Activated CD4-positive, alpha-beta T cell treated with anti-CD3 and anti-CD28 coated beads for 24 hours (primary cell): ENCODE results near the gene RNF19B.

Experiments
- DNase-seq, 2 donors: peaks; one replicate each; pipeline ENCODE4 v3.0.0-alpha.2; 2020; ENCODE audit warnings: low read depth in 2 of 2

Gene RNF19B

DNA sequence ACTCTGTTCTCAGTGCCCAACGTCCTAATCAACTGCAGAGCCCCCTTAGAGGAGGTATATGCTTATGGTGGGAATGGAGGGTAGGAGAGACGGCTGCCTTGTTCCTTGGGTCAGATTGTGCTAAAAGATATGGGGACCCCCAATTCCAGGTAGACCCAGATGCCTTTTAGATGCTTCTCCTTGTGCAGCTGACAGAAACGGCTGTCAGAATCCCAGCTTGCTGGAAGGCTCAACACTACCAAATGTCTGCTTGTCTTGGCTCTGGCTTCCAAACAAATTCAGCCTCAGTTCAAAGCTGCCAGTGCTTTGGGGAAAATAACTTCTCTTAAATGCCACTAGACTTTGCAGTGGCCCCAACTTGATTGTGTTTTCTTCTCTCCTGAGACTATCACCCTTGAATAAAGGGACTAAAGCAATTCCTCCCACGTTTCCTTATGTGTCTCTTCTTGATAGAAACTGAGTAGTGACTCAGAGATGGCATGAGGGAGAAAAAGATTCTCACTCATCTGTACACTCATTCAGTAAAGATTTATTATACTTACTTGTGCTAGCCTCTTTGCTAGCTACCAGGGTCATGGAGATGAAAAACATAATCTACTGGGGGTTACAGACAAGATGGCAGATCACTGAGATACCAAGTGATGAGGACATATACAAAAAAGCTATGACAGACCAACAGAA lies 3.4 kb upstream of the RNF19B start:
- DNase-seq: no peak

DNA sequence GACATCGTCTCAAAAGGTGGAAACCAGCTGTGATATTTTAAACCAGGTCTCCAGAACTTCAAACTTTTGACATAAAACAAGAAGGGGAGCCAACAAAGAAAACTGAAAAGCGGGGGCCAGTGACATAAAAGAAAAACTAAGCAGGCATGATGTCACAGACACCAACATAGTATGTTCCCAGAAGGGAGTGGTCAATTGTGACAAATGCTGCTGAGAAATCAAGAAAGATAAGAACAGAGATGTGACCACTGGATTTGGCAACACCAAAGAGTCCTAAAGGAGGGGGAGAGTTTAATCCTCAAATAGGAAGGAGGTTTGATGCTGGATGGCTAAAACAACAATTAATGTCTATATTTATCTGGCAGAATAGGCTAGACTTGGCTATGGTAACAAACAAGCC lies 2.3 kb upstream of the RNF19B start:
- no peak for DNase-seq

DNA sequence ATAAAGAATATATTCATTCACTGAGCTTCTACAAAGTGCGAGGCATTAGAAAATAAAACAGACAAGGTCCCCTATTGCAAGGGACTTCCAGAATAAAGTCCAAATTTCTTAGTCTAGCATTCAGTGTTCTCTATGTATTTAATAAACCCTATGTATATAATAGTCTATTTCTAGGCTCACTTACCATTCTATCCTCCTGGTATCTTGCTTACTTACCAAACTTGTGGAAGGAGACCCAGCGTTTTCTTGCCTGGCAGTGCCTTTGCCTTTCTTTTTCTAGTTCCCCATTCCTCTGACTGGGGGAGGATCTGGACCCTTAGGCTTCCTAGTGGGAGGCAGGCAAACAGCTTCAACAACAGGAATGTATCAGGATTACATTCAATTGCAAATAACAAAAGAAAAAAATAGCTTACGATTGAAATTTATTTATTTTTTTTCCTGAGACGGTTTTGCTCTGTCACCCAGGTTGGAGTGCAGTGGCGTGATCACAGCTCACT lies 690 bp upstream of the RNF19B start:
- no peak for DNase-seq

DNA sequence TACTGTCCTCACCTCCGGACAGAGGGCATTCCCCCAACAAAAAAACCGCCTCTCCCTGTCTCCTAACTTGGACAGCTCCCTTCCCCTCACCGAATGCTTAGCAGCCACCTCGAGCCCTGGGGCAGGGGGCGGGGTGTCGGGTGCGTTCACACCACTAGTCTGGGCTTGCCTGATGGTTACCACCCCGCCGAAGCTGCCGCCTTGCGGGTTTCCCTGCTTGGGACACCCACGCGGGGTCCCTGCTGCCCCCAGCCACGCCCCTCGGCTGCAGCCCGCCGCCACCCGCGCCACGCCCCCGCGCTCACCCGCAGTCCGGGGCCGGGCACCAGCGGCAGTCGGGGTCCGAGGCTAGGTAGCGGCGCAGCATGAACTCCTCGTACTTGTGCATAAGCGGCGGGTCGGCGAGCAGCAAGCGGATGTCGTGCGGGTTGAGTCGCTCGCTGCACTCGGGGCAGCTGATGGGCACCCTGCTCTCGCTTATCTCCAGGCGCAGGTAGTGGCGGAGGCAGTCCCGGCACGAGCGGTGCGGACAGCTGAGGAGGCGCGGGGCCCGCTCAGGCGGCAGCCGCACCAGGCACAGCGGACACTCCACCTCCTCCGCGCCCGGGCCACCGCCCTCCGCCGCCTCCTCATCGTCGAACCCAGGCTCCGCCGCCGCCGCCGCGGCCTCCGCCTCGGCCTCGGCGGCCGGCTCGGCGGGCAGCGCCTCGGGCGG lies 706 bp downstream of the RNF19B start:
- DNase-seq: peak; percentile 27 to 44

DNA sequence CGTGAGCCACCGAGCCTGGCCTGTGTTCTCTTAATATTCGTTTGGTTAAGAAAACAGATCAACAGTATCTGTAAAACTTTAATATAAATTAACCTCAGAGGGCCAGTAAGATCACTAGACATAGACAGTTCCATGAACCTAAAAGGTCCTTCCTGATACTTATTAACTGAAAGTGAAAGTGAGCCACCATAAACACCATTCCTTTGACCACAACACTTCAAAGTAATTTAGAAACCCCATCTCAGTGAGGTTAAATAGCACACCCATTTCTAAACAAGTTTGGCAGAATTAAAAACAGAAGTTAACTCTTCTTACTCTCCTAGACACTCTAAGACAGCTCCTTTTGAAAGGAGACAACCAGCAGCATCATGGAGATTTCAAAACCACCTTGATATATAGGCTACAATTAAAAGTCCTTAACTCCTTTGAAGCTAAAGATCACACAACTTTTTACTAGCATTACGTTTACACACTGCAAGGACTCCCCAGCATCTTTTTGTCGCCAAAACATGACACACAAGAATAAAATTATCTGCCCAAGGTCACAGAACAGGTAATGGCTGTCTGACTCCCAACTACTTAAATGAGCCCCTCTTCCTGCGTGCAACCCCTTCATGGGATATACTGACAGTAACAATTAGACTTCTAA lies 2.2 kb downstream of the RNF19B start:
- DNase-seq: no peak

DNA sequence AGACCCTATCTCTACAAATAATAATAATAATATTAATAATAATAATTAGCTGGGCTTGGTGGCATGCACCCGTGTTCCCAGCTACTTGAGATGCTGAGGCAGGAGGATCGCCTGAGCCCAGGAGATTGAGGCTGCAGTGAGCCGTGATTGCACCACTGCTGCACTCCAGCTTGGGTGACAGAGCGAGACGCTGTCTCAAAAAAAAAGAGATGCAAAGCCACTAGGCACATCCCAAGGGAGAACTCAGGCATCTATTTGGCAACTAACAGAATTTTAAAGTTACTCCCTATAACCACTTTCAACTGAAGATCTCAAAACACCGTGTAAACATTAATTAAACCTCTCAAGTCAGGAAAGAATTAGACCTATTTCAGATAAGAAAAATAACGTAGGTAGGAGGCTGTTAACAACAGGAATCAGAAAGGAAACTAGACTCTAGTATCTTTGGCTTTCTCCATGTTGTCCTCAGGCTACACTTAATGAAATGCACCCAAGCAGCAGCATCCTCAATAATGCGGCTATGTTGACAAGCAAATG lies 3.7 kb downstream of the RNF19B start:
- DNase-seq: no peak

DNA sequence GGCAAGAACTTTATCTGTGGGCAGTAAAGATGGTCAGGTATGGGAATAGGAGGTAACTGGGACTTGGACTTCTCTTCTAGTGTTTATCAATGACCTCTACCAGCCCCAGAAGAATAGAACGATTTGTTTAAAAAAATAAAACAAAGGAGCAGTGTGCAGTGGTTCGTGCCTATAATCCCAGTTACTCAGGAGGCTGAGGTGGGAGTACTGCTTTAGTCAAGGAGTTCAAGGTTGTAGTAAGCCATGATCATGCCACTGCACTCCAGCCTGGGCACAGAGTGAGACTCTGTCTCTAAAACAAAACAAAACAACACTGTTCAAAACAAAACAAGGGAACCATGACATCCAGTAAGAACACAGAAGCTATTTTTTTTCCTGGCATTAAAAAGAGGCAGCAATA lies 4.3 kb downstream of the RNF19B start:
- no peak for DNase-seq

DNA sequence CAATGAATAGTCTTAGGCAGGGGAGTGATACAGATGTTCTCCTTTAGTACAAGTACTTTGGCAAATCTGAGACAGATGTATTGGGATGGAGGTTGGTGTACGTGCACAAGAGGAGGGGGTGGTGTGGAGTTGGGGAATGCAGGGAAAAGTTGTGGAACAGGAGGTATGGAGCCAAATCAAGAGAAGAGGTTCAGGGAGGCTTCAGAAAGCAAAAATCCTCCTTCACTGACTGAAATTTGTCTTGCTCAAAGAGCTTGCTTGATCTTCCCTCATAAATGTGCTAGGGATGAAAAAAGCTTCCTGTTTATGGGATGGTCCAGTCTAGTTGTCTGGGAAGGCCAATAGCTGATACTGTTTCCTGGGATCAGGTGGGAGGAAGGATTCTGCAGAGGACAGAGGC lies 5.8 kb downstream of the RNF19B start:
- no peak for DNase-seq

DNA sequence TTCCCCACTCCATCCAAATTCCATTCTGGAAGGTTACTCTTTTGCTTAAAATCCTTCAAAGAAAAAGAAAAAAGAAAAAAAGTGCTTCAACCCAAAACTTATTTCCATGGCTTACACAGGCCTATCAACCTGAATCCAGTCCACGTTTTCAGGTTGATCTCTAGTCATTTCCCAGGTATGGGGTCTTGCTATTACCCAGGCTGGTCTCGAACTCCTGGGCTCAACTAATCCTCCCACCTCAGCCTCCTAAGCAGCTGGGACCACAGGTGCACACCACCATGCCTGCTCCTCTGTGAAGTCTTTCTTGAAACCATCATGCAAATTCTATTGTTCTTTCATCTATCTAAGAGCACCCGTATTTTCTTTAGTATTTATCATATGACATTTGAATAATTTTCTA lies 7.6 kb downstream of the RNF19B start:
- DNase-seq: no peak

DNA sequence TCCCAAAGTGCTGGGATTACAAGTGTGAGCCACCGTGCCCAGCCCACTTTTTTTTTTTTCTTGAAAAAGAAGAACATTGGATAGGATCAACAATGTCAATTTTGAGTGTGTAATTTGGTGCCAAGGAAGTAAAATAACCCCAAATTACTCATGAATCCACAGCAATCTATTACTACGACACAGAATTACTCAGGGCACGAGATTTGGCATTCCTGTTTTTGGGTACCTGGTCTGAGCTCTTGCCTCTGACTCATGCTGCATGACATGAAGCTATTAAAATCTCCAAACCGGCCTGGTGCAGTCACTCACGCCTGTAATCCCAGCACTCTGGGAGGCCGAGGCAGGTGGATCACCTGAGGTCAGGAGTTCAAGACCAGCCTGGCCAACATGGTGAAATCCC lies 10.4 kb downstream of the RNF19B start:
- DNase-seq: no peak

DNA sequence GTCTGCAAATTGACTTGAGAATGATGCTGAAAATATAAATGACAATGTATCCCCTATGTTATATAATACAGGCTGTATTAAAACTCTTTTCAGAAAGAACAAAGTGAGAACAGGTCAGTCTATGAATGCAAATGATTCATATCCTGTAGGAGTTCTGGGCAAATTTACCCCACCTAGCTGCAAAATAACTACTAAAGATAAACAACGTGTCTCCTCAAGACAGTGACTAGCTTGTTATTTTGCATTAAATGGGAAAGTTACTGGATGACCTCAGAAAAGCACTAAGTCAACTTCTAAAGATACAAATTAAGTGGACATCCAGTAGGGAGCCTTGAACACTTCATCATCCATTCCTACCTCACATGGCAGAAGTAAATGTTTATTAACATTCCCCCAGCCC lies 11.1 kb downstream of the RNF19B start:
- DNase-seq: no peak

DNA sequence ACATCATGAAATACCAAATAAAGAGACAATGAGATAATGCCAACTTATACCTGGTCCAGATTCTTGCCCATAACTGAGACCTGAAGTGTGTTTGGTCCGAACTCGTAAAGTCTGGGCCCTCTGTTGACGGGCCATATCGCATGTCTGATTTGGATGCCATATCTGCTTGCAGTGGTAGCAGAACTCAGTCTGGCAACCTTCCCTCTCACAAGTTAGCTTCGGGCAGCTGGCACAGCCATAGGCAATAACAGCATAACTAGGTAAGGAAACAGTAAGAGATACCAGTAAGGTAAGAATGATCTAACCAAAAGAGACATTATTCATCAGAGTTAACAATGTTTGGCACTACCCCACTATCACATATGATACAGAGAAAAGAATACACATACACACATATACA lies 15.1 kb downstream of the RNF19B start:
- DNase-seq: no peak

DNA sequence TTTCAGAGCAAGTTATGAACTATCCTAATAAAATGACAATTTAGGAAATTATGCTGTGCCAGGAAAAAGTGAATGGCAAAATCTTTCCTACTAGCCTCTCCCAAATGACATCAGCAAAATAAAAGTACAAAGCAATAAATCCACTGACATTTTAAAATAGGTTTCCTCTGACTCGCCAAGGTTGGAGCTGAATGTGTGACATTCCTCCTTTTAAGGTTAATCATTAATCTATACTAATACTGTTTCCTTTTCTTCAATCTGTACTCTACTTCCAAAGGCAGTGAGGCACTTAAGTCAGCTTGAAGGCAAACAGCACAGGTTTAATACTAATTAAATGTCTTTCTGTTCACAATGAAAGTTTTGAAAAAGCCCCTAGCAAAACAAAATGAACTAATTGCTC lies 15.7 kb downstream of the RNF19B start:
- no peak for DNase-seq

DNA sequence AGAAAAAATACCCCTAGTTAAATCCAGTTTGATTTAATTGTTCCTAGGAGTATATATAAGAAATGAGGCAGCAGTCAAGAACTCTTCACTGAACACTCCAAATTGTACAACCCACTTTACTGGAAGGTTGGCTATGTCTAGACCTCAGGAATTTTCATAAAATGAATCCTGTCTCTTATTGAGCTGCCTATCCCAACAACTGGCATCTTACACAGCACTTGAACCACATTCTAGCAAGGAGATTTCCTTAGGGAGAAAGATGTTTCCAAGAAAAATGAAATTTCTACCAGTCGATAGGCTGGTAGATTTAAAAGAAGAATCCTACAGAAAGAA lies 16.3 kb downstream of the RNF19B start:
- DNase-seq: no peak

DNA sequence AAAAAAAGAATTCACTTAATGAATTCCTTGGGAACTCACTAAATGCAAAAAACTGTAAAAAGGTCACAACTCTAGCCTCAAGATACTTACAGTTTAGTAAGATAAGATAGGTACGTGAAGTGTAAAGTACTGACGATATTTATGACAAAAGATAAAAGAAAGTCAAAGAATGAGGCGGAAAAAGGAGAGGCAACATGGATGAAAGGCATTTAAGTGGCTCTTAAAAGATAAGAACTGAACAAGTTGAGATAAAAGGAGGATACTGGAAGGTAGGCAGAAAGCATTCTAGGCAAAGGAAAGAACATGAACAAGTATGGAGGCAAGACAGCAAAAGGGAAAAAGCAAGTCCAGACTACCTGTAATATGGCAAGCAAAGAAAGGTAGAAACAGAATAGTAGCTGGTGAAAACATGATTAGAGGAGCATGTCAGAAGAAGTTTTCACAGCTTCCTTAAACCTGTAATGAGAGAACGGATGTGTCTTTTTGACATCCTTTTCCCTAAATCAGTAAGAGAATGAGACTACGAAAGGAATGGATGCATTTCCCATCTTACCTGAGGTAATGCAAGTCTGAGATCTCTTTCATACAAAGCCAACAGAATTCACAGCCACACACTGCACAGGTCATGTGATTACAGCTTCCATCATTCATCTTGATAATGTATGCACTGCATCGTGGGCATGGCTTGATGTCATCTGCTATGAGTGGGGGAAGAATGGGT lies 16.8 kb downstream of the RNF19B start:
- DNase-seq: no peak

DNA sequence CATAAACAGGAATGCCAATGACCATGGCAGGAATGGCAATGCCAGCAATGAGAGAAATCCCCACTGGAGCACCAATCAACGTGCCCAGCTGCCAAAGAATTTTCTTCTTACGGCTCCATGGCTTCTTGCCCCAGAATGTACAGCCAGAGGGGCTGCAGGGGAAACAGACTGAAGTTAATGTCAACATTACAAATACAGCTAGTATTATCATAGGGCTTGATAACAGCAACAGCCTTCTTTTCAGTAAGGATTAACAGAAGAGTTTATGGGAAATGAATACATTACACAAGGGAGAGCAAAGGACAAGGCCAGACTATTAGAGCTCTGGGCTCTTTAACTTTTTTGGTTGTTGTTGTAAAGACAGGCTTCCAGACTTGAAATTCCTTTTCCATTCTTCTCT lies 18.2 kb downstream of the RNF19B start:
- DNase-seq: no peak

DNA sequence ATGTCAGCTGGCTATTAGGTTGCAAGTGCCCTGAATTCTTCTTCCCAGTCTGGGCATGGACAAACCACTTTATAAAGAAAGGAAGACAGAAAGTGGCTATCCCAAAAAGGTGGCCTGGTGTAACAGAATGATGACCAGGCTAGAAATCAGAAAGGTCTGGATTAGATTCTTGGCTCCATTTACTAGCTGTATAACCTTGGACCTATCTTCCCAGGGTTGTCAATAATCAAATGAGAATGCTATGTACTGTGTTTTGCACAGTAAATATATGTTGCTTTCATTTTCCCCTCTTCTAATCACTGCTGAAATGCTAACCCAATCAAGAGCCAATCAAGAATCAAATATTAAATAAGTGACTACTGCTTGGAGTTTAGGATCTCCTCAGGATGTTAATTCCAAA lies 20.4 kb downstream of the RNF19B start:
- DNase-seq: no peak

DNA sequence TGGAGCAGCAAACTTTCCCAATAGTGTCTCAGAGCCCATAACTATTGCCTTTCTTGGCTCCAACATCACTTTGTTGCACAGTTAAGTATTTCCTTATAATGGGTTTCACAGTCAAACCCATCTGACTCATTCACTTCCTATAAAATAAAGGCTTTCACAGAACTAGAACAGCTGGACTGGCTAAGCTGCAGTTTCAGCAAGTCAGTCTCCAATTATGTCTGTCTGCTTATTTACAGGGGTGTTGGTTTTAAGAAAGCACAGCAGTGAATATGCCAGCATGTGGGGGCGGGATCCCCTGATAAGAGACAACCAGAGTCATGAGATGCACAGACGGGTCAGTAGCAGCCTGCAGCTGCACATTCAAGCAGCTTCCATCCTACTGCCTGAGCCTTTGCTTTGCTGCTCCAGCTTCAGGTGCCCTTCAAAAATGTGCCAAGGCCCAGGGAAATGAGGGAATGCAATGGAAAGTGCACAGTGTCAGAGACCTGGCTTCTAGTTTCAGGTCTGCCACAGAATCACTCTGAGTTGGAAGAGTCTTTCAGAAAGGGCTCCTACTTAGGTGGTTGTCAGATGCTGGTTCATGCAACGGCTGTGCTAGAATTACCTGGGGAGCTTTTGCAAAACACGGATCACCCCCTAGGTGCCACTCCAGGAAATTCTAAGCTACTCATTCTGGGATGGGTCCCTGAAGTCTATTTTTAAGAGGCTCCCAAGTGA lies 24.8 kb downstream of the RNF19B start:
- DNase-seq: no peak

DNA sequence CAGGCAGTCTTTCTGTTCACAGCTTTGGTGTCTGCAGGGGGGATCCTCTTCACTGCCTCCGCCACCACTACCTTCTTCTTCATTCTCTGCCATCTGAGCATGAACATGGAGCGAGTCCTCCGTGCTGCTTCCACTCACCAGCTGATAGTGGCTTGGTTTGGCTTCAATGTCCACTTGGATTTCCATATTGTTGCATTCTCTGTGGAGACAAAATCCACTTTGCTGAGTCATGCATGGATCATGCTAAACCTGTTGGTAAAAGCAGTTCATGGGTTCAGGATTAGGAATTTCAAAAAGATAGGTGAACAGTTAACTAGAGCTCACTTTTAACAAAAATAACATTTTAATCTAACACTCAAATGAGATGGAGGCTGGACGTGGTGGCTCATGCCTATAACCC lies 27.5 kb downstream of the RNF19B start:
- DNase-seq: no peak

DNA sequence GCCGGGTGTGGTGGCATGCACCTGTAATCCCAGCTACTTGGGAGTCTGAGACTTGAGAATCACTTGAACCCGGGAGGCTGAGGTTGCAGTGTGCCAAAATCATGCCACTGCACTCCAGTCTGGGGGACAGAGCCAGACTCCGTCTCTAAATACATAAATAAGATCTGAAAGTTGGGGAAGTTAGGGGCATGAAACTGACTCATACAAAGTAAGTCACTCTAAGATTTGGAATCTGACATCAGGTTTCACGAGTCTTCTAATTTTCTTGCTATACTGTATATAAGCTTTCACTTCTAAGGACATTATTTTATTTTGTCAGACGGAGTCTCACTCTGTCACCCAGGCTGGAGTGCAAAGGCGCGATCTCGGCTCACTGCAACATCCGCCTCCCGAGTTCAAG lies 30.1 kb downstream of the RNF19B start:
- no peak for DNase-seq

DNA sequence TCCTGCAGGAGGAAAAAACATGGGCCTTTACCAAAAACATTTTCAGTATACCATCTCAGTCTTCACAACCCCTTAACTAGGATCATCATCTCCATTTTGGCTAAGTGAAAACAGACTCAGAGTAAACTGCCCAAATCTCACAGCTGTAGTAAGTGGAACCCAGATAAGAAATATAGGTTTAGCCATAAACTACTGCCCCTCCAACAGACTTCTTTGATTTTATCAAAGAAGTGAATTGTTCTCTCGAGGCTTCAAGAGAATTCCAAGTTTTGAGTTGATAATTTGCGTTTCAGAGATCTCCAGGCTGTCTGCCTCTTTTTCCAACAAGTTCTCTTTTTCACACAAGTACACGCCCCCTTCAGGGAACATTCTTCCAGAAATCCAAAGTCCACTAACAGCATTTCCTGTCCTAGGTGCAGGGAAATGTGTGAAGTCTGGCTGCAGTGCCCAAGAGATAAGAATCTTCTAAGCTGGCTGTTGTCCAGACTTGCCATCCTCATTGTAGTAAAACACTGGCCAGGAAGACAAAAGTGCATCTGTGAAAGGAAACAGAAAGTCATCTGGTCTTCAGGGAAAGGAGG lies 30.8 kb downstream of the RNF19B start:
- DNase-seq: no peak
